Stimulated activated CD8-positive, alpha-beta memory T cell treated with anti-CD3 and anti-CD28 coated beads, Interleukin-15, amount 100 ng/mL, for 1 hour (primary cell): Measurements from ENCODE around the gene PGLYRP4.
"Not testable (repeated sequence)": the region's sequence is repeated elsewhere in the genome, so short reads cannot be mapped to it uniquely, and the experiment has no call there.

ENCODE experiments used
- DNase-seq: peaks from one replicate; pipeline ENCODE4 v3.0.0-alpha.2; 2020; ENCODE audit warnings: low read depth

The PGLYRP4 gene

GRCh38 chr1:153336650-153337049, 12.0 kb downstream of the PGLYRP4 start:
- DNase-seq: no peak

GRCh38 chr1:153333902-153334301, 14.7 kb downstream of the PGLYRP4 start:
- no peak for DNase-seq

GRCh38 chr1:153324912-153325311, 23.7 kb downstream of the PGLYRP4 start:
- no peak for DNase-seq

- DNase-seq: no peak
Measured at GRCh38 chr1:153322568-153322967, 26.1 kb downstream of the PGLYRP4 start.

- not testable (repeated sequence) for DNase-seq
Measured at GRCh38 chr1:153318145-153318544, 30.5 kb downstream of the PGLYRP4 start.

GRCh38 chr1:153316013-153316412, 32.6 kb downstream of the PGLYRP4 start:
- DNase-seq: not testable (repeated sequence)

GRCh38 chr1:153314388-153314787, 34.3 kb downstream of the PGLYRP4 start:
- not testable (repeated sequence) for DNase-seq

- DNase-seq: no peak
Measured at GRCh38 chr1:153313288-153313687, 35.4 kb downstream of the PGLYRP4 start.

- no peak for DNase-seq
Measured at GRCh38 chr1:153312570-153313186, 36.0 kb downstream of the PGLYRP4 start, which contains the start of gene PGLYRP3. Gene PGLYRP3 (minus strand): TSS chr1:153312952. CDS start chr1:153310665, 2,287 bp downstream.

- DNase-seq: no peak
Measured at GRCh38 chr1:153310526-153310925, 38.1 kb downstream of the PGLYRP4 start.

- no peak for DNase-seq
Measured at GRCh38 chr1:153309441-153309840, 39.2 kb downstream of the PGLYRP4 start.

- DNase-seq: no peak
Measured at GRCh38 chr1:153308540-153308939, 40.1 kb downstream of the PGLYRP4 start.

GRCh38 chr1:153307221-153307600, 41.4 kb downstream of the PGLYRP4 start:
- DNase-seq: no peak

- DNase-seq: no peak
Measured at GRCh38 chr1:153306303-153307220, 42.1 kb downstream of the PGLYRP4 start.

- DNase-seq: no peak
Measured at GRCh38 chr1:153305682-153306081, 43.0 kb downstream of the PGLYRP4 start.

- no peak for DNase-seq
Measured at GRCh38 chr1:153302308-153302707, 46.3 kb downstream of the PGLYRP4 start.

- no peak for DNase-seq
Measured at GRCh38 chr1:153293851-153294250, 54.8 kb downstream of the PGLYRP4 start.

GRCh38 chr1:153293480-153293775, 55.2 kb downstream of the PGLYRP4 start:
- DNase-seq: no peak

- no peak for DNase-seq
Measured at GRCh38 chr1:153292740-153293479, 55.7 kb downstream of the PGLYRP4 start.

- DNase-seq: no peak
Measured at GRCh38 chr1:153292185-153292584, 56.5 kb downstream of the PGLYRP4 start.

- no peak for DNase-seq
Measured at GRCh38 chr1:153291514-153291913, 57.1 kb downstream of the PGLYRP4 start.

GRCh38 chr1:153288634-153289275, 59.9 kb downstream of the PGLYRP4 start:
- DNase-seq: no peak
